ENCODE data around the gene ZNF737. TPM values are rescaled to one million over a fixed set of nuclear protein-coding genes. Genes with fewer than 3 reads are reported as not detected.
"Not testable (repeated sequence)": the region's sequence is repeated elsewhere in the genome, so short reads cannot be mapped to it uniquely, and the experiment has no call there.

The ZNF737 gene
- total RNA-seq, result 1 to 10 TPM in 5 of 6 experiments, under 1 TPM in 1; 0.87 to 2.9 (median 2.2) TPM
- long read RNA-seq, result 0 reads

DNA sequence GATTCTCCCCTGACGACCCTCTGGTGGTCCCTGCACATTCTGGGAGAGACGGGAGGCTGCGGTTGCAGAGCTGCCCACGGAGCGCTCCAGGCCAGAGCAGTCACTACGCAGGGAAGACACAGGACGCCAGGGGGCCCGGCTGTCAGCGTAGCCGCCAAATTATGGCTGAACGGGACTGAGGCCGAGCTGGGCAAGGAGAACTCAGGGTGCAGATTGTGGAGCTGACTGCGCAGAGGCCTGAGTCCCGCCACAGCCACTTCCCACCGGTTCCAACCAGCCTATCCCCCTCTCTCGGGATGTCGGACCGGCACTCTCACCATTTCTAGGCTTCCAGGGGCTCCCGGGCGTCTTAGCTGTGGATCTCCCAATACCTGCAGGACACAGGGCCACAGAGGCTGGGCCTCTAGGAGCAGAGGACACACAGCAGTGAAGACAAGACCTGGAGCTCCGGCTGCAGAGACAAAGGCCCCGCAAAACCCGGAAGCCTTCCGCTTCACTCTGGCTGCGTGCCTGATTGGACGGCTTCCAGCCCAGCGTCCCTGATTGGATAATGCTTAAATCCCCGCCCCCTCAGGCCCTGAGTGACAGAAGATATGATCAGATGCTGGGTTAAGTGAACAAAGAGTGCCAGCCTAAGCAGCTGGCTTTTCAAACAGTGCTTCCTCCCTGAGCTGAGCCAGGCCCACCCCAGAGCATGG is at the start of gene ZNF737:
TSS of gene ZNF737 (minus strand) at position 461 of the 698 bp plus-strand sequence. CDS start at position 320, 141 bp downstream.
- intact Hi-C loops (cut with DNase I), result no loop called here
- ATAC-seq (peak; percentile 95 to 98 (median 96)), DNase-seq (peak; percentile 91 to 93 (median 92))
- 0% methylated on average over 10 of the region's 28 CpGs for WGBS (ENCODE audit: insufficient coverage, low coverage, low lambda C conversion rate, missing lambda C conversion rate)
- TF ChIP-seq, protein P1, sequence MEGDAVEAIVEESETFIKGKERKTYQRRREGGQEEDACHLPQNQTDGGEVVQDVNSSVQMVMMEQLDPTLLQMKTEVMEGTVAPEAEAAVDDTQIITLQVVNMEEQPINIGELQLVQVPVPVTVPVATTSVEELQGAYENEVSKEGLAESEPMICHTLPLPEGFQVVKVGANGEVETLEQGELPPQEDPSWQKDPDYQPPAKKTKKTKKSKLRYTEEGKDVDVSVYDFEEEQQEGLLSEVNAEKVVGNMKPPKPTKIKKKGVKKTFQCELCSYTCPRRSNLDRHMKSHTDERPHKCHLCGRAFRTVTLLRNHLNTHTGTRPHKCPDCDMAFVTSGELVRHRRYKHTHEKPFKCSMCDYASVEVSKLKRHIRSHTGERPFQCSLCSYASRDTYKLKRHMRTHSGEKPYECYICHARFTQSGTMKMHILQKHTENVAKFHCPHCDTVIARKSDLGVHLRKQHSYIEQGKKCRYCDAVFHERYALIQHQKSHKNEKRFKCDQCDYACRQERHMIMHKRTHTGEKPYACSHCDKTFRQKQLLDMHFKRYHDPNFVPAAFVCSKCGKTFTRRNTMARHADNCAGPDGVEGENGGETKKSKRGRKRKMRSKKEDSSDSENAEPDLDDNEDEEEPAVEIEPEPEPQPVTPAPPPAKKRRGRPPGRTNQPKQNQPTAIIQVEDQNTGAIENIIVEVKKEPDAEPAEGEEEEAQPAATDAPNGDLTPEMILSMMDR (IDR thresholded peaks at IDR 0.05), result peak; percentile 18 to 31 (median 25)
- peak; percentile 51 for TF ChIP-seq POLR2A (IDR thresholded peaks at IDR 0.05)
- Histone ChIP-seq H3K4me1 (no peaks in the 10 kb centered on the region), H3K27ac (peak within 1 kb of the TSS; percentile 60 to 75 (median 65)), H3K36me3 (no peaks in the 10 kb centered on the region), H3K9me3 (peaks cover 0 to 10% (median 0%) of the 10 kb centered on the region in 4 donors), H3K27me3 (no peaks in the 10 kb centered on the region), H3K4me3 (peak within 1 kb of the TSS; percentile 52 to 71 (median 61))

DNA sequence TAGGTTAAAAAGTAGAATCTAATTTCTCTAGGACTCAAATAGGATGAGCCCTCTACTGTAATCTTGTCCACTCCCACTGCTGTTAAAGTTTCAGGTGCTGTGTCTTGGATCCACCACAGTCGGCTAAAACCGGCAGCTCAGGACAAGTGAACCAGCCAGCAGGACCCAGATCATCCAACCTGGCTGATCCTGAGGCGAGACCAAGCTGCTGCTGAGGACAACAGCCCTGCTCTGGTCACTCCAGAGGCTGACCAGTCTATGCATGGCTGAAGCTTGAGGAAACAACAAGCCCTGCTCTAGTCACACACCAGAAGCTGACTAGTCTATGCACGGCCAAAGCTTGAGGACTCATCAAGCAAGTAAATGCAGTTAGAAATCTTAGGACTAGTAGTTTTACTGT is 49.4 kb upstream of the ZNF737 start:
- H3K27me3 ChIP-seq; DNase-seq; H3K4me3 ChIP-seq; H3K4me1 ChIP-seq; intact Hi-C loops (cut with DNase I); ATAC-seq; H3K9me3 ChIP-seq; H3K36me3 ChIP-seq; H3K27ac ChIP-seq: not testable (repeated sequence)
- 82% methylated on average over 3 of the region's 4 CpGs for WGBS (ENCODE audit: insufficient coverage, low coverage, low lambda C conversion rate, missing lambda C conversion rate)

DNA sequence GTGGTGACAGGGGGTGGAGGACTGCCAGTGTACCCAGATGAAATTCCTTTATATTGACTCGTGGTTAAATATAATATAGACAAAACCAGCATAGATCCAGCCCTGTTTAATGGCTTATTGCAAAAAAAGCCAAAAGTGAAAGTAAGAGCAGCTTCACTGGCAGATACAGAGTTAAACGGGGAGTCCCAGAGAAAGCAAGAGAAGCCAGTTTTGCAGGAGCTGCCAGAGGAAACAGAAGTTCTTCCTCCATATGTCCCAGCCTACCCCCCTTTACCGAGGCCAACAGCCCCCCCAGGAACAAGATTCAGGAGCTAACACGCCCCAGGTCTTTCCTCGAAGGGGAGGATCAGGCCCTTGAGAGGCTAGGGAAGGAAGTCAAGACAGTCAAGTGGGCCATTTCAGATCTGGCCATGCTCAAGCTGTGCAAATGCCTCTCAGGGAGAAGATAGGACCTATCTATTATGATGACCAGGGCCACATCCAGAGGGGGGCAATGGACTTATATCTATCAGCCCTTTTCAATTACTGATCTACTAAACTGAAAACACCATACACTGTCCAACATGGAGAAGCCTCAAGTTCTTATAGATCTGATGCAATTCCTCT is 47.2 kb upstream of the ZNF737 start:
- no peaks in the 10 kb centered on the region for H3K36me3 ChIP-seq
- intact Hi-C loops (cut with DNase I), result no loop called here
- ATAC-seq, result no peak
- H3K4me3 ChIP-seq, result peak overlapping the region in 1 of 3 donors; percentile 18
- H3K4me1 ChIP-seq, result no peaks in the 10 kb centered on the region
- no peak overlapping the region for H3K27ac ChIP-seq
- 25% methylated on average over 3 of the region's 5 CpGs for WGBS (ENCODE audit: insufficient coverage, low coverage, low lambda C conversion rate, missing lambda C conversion rate)
- TF ChIP-seq POLR2A (IDR thresholded peaks at IDR 0.05), result no peak
- TF ChIP-seq, protein P1 (IDR thresholded peaks at IDR 0.05), result no peak
- H3K9me3 ChIP-seq, result peaks cover 0 to 12% (median 0%) of the 10 kb centered on the region in 4 donors
- DNase-seq, result no peak
- no peaks in the 10 kb centered on the region for H3K27me3 ChIP-seq

DNA sequence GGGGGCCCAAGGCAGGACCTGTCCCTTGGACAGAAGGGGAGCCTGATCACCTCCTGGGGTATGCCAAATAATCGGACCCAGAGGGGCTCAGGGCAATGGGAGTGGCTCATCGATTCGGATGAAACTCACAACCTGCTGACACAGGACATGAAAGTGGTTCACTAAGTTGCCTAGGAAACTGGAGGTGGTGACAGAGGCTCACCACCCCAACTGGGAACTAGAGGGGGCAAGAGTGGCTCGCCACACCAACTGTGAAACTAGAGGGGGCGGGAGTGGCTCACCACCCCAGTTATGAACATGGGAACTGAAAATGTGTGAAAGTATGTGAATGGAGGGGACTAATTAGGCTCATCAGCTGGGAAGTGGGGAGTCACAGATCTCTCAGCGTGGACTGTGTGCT is 46.3 kb upstream of the ZNF737 start:
- Histone ChIP-seq H3K9me3 (peaks cover 0 to 12% (median under 1%) of the 10 kb centered on the region in 4 donors), H3K4me3 (no peak overlapping the region), H3K4me1 (no peaks in the 10 kb centered on the region), H3K27me3 (no peaks in the 10 kb centered on the region), H3K27ac (no peak overlapping the region), H3K36me3 (no peaks in the 10 kb centered on the region)
- intact Hi-C loops (cut with DNase I), result no loop called here
- 57% methylated on average over 3 of the region's 6 CpGs for WGBS (ENCODE audit: insufficient coverage, low coverage, low lambda C conversion rate, missing lambda C conversion rate)
- TF ChIP-seq POLR2A (IDR thresholded peaks at IDR 0.05), result no peak
- TF ChIP-seq, protein P1 (IDR thresholded peaks at IDR 0.05), result no peak
- ATAC-seq (peak in 2 of 4 donors; percentile 26 to 41), DNase-seq (no peak)

DNA sequence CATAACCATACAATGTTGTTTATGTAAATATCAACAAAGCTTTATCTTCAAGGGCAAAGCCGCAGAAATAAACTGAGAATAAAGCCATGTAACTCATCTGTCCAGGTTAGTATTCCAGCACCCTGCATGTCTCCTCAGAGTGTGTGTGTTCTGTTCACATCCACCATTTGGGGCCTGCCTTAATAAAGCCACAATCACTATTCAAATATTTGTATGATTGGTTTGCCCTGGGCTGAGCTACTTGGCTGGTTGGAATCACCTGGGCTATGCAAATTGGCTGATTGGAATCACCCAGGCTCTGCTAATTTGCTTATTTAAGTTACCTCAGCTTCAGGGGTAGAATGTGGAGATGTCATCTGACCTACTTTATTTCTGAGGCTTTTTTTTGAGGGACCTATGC is 42.4 kb upstream of the ZNF737 start:
- TF ChIP-seq, protein P1 (IDR thresholded peaks at IDR 0.05), result no peak
- TF ChIP-seq POLR2A (IDR thresholded peaks at IDR 0.05), result no peak

More for the DNA sequence above, 42.4 kb upstream of the ZNF737 start:
- H3K9me3 ChIP-seq, result peaks cover 0 to 20% (median under 1%) of the 10 kb centered on the region in 4 donors
- H3K27ac ChIP-seq, result no peak overlapping the region
- no peaks in the 10 kb centered on the region for H3K27me3 ChIP-seq
- ATAC-seq (no peak), DNase-seq (no peak)
- H3K4me1 ChIP-seq, result no peaks in the 10 kb centered on the region
- 87% methylated on average over 1 of the region's 1 CpG for WGBS (ENCODE audit: insufficient coverage, low coverage, low lambda C conversion rate, missing lambda C conversion rate)
- H3K36me3 ChIP-seq, result no peaks in the 10 kb centered on the region
- H3K4me3 ChIP-seq, result no peak overlapping the region
- intact Hi-C loops (cut with DNase I), result no loop called here
